Gastroesophageal sphincter (tissue), 4 donors: ENCODE measurements around the gene FOXJ1. TPM values are rescaled to one million over a fixed set of nuclear protein-coding genes. Genes with fewer than 3 reads are reported as not detected.

ENCODE experiments used
- ATAC-seq: fragments of 150-250 bp; one replicate; pipeline ENCODE4 v1.9.1; 2016; ENCODE audit warnings: mild to moderate bottlenecking, moderate library complexity
- H3K27ac ChIP-seq, 4 donors: fragments of 200-600 bp; sonication (generic) in 3 of 4; 1 replicate in 3 of 4; 2 replicates in 1 of 4; pipeline ENCODE4 v1.5.1; 2016 to 2019
- H3K27me3 ChIP-seq: fragments of 200-600 bp; sonication (generic); one replicate; pipeline ENCODE4 v1.5.1; 2019
- H3K36me3 ChIP-seq, 2 donors: fragments of 200-600 bp; sonication (generic); one replicate each; pipeline ENCODE4 v1.5.1; 2019; ENCODE audit warnings: control low read depth in 1 of 2
- H3K4me1 ChIP-seq, 3 donors: fragments of 200-600 bp; sonication (generic); 1 replicate in 2 of 3; 2 replicates in 1 of 3; pipeline ENCODE4 v1.5.1; 2016 to 2019; ENCODE audit warnings: control low read depth in 2 of 3
- H3K4me3 ChIP-seq, 2 donors: fragments of 200-600 bp; sonication (generic); one replicate each; pipeline ENCODE4 v1.5.1; 2019; ENCODE audit warnings: mild to moderate bottlenecking in 1 of 2, moderate library complexity in 1 of 2
- H3K9me3 ChIP-seq, 3 donors: fragments of 200-600 bp; sonication (generic); one replicate each; pipeline ENCODE4 v1.5.1; 2017 to 2019; ENCODE audit warnings: control low read depth in 2 of 3
- EP300 ChIP-seq: sonication (generic); formaldehyde crosslinking; IDR thresholded peaks from one replicate; pipeline ENCODE4 v1.6.1; 2017; ENCODE audit warnings: antibody characterized with exemption, mild to moderate bottlenecking
- POLR2A ChIP-seq, 2 donors: fragments of 450-650 bp; IDR thresholded peaks; one replicate each; pipeline ENCODE4 v1.6.1; 2017; ENCODE audit warnings: antibody characterized with exemption in 2 of 2, mild to moderate bottlenecking in 2 of 2, moderate library complexity in 1 of 2
- POLR2AphosphoS5 ChIP-seq: sonication (generic); formaldehyde crosslinking; IDR thresholded peaks from one replicate; pipeline ENCODE4 v1.6.1; 2017; ENCODE audit warnings: antibody characterized with exemption
- WGBS, 2 donors: methylation state at CpG; one replicate each; pipeline ENCODE4 v1.1.5; 2018; ENCODE audit warnings: low coverage in 1 of 2; 5-methylcytosine and 5-hydroxymethylcytosine counted together
- total RNA-seq, 4 donors: library from RNA; depleted of rRNA; stranded (reverse); fragments of >200 nt; gene quantifications; one replicate each; pipeline ENCODE4 v1.1.0, GENCODE V29; 2016
- TF ChIP-seq, protein P1 (sequence below), 4 experiments: fragments of 200-600 bp in 2 of 4; fragments of 450-650 bp in 2 of 4; sonication (generic) in 1 of 4; IDR thresholded peaks; one replicate each; pipeline ENCODE4 v1.5.1; 2017 to 2019; ENCODE audit warnings: antibody characterized with exemption in 4 of 4, mild to moderate bottlenecking in 2 of 4, moderate library complexity in 2 of 4

The FOXJ1 gene
- total RNA-seq, 4 donors from 2014 or later: not detected

GRCh38 chr17:76111956-76112355 lies 29.1 kb downstream of the FOXJ1 start:
- H3K4me3 ChIP-seq: no peak overlapping the region
- no peaks in the 10 kb centered on the region for H3K36me3 ChIP-seq
- WGBS, 2 donors: 82 to 91% methylated on average over 2 of the region's 2 CpGs
- TF ChIP-seq POLR2AphosphoS5 (no peak), POLR2A (IDR thresholded peaks at IDR 0.05) (no peak), EP300 (no peak)
- TF ChIP-seq, protein P1, sequence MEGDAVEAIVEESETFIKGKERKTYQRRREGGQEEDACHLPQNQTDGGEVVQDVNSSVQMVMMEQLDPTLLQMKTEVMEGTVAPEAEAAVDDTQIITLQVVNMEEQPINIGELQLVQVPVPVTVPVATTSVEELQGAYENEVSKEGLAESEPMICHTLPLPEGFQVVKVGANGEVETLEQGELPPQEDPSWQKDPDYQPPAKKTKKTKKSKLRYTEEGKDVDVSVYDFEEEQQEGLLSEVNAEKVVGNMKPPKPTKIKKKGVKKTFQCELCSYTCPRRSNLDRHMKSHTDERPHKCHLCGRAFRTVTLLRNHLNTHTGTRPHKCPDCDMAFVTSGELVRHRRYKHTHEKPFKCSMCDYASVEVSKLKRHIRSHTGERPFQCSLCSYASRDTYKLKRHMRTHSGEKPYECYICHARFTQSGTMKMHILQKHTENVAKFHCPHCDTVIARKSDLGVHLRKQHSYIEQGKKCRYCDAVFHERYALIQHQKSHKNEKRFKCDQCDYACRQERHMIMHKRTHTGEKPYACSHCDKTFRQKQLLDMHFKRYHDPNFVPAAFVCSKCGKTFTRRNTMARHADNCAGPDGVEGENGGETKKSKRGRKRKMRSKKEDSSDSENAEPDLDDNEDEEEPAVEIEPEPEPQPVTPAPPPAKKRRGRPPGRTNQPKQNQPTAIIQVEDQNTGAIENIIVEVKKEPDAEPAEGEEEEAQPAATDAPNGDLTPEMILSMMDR (IDR thresholded peaks at IDR 0.05): no peak
- H3K27ac ChIP-seq: no peak overlapping the region
- ATAC-seq: no peak
- H3K27me3 ChIP-seq: peaks cover 4% of the 10 kb centered on the region
- H3K9me3 ChIP-seq: no peaks in the 10 kb centered on the region
- no peaks in the 10 kb centered on the region for H3K4me1 ChIP-seq

- no peak overlapping the region for H3K4me3 ChIP-seq
- no peak overlapping the region for H3K27ac ChIP-seq
- no peaks in the 10 kb centered on the region for H3K36me3 ChIP-seq
- H3K4me1 ChIP-seq: peaks cover 0 to 16% (median 6%) of the 10 kb centered on the region in 3 donors
- peaks cover 4% of the 10 kb centered on the region for H3K27me3 ChIP-seq
- no peak for ATAC-seq
- TF ChIP-seq POLR2A (IDR thresholded peaks at IDR 0.05) (no peak), POLR2AphosphoS5 (no peak), EP300 (no peak)
- TF ChIP-seq, protein P1 (IDR thresholded peaks at IDR 0.05): no peak
- H3K9me3 ChIP-seq: no peaks in the 10 kb centered on the region
- WGBS, 2 donors: 79 to 80% methylated on average over 5 to 6 of the region's 6 CpGs
Observed at GRCh38 chr17:76107509-76107908, 33.5 kb downstream of the FOXJ1 start.

GRCh38 chr17:76106703-76107102 lies 34.3 kb downstream of the FOXJ1 start:
- Histone ChIP-seq H3K36me3 (peaks cover 0 to 4% of the 10 kb centered on the region in 2 donors), H3K27ac (no peak overlapping the region), H3K9me3 (no peaks in the 10 kb centered on the region), H3K4me1 (peaks cover 0 to 24% (median 13%) of the 10 kb centered on the region in 3 donors), H3K4me3 (no peak overlapping the region), H3K27me3 (no peaks in the 10 kb centered on the region)
- TF ChIP-seq POLR2A (IDR thresholded peaks at IDR 0.05) (no peak), EP300 (no peak), POLR2AphosphoS5 (no peak)
- TF ChIP-seq, protein P1 (IDR thresholded peaks at IDR 0.05): no peak
- 30 to 75% methylated on average over 1 to 3 of the region's 3 CpGs for WGBS, 2 donors
- ATAC-seq: no peak

GRCh38 chr17:76104896-76105231 lies 36.2 kb downstream of the FOXJ1 start:
- Histone ChIP-seq H3K4me3 (no peak overlapping the region), H3K4me1 (peaks cover 0 to 29% (median 13%) of the 10 kb centered on the region in 3 donors), H3K36me3 (peaks cover 0 to 23% of the 10 kb centered on the region in 2 donors), H3K9me3 (no peaks in the 10 kb centered on the region), H3K27me3 (no peaks in the 10 kb centered on the region), H3K27ac (no peak overlapping the region)
- no peak for ATAC-seq
- WGBS, 2 donors: 58% methylated on average over 3 of the region's 5 CpGs; no CpG with 5 or more reads in 1 of the 2 donors
- TF ChIP-seq POLR2A (IDR thresholded peaks at IDR 0.05) (no peak), EP300 (no peak)

DNA sequence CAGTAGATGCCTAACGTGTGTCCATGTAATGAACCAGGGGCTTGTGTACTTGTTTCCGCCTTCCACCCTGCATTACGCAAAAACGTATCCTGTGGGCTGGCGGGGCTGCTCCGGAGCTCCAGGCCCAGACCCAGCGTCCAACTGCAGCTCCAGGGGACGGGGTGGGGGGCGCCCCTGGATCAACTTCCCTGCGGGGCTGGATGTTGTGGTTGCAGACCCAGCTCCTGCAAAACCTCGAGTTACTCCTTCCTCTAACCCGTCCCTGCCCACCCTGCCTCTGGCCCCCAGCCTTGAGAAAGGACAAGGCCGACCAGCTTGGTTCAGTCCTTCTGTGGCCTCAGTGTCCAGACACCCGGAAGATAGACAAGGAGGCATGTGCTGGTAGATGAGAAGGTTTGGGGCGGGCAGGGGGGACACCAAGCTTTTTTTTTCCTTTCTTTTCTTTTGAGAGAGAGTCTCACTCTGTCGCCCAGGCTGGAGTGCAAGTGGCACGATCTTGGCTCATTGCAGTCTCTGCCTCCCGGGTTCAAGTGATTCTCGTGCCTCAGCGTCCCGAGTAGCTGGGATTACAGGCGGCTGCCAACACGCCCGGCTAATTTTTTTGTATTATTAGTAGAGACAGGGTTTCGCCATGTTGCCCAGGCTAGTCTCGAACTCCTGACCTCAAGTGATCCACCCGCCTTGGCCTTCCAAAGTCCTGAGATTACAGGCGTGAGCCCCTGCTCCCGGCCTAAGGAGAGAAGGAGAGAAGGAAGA lies 36.7 kb downstream of the FOXJ1 start:
- Histone ChIP-seq H3K4me1 (peaks cover 0 to 29% (median 13%) of the 10 kb centered on the region in 3 donors), H3K36me3 (peaks cover 0 to 28% of the 10 kb centered on the region in 2 donors), H3K27me3 (no peaks in the 10 kb centered on the region), H3K27ac (peak overlapping the region; percentile 19 to 87 (median 85)), H3K9me3 (no peaks in the 10 kb centered on the region), H3K4me3 (peak overlapping the region; percentile 62 to 94)
- no peak for TF ChIP-seq EP300
- no peak for TF ChIP-seq POLR2A (IDR thresholded peaks at IDR 0.05)
- TF ChIP-seq POLR2AphosphoS5: no peak
- TF ChIP-seq, protein P1 (IDR thresholded peaks at IDR 0.05): no peak
- peak; percentile 23 for ATAC-seq
- WGBS, 2 donors: 56 to 83% methylated on average over 7 to 12 of the region's 29 CpGs
